GM21619 (cell line): ENCODE data around the gene TREM1.
"Not testable (repeated sequence)": the region's sequence is repeated elsewhere in the genome, so short reads cannot be mapped to it uniquely, and the experiment has no call there.

Experiments
- ATAC-seq: cut with Tn5 transposase; IDR thresholded peaks from one replicate; pipeline ENCODE4 v1.9.1; 2021; ENCODE audit not compliant: unreplicated experiment

The TREM1 gene

GRCh38 chr6:41262401-41262800 lies 24.1 kb downstream of the TREM1 start:
- ATAC-seq = no peak

GRCh38 chr6:41258196-41258493 lies 28.3 kb downstream of the TREM1 start:
- no peak for ATAC-seq

- no peak for ATAC-seq
Observed at GRCh38 chr6:41257369-41258195, 28.9 kb downstream of the TREM1 start.

- ATAC-seq = peak; percentile 58
Observed at GRCh38 chr6:41256383-41256782, 30.1 kb downstream of the TREM1 start.

- no peak for ATAC-seq
Observed at GRCh38 chr6:41255638-41256246, 30.7 kb downstream of the TREM1 start.

- ATAC-seq = no peak
Observed at GRCh38 chr6:41255110-41255509, 31.4 kb downstream of the TREM1 start.

- no peak for ATAC-seq
Observed at GRCh38 chr6:41252401-41253169, 33.9 kb downstream of the TREM1 start.

GRCh38 chr6:41247882-41248705 lies 38.4 kb downstream of the TREM1 start:
- no peak for ATAC-seq

- no peak for ATAC-seq
Observed at GRCh38 chr6:41247288-41247865, 39.1 kb downstream of the TREM1 start.

GRCh38 chr6:41246529-41246928 lies 40.0 kb downstream of the TREM1 start:
- not testable (repeated sequence) for ATAC-seq

- ATAC-seq = no peak
Observed at GRCh38 chr6:41239467-41240159, 46.9 kb downstream of the TREM1 start.

- no peak for ATAC-seq
Observed at GRCh38 chr6:41237128-41237527, 49.4 kb downstream of the TREM1 start.

- ATAC-seq = no peak
Observed at GRCh38 chr6:41236276-41236675, 50.2 kb downstream of the TREM1 start.

GRCh38 chr6:41232667-41233066 lies 53.8 kb downstream of the TREM1 start:
- no peak for ATAC-seq

- ATAC-seq = no peak
Observed at GRCh38 chr6:41231246-41231645, 55.2 kb downstream of the TREM1 start.

- no peak for ATAC-seq
Observed at GRCh38 chr6:41229721-41230120, 56.8 kb downstream of the TREM1 start.

GRCh38 chr6:41228616-41229015 lies 57.9 kb downstream of the TREM1 start:
- ATAC-seq = no peak

- no peak for ATAC-seq
Observed at GRCh38 chr6:41228096-41228495, 58.4 kb downstream of the TREM1 start, which contains the start of gene TREML4. TREML4 (plus strand) TSS chr6:41228349; CDS start chr6:41228428, 79 bp downstream.

GRCh38 chr6:41226752-41227151 lies 59.7 kb downstream of the TREM1 start:
- ATAC-seq = no peak

GRCh38 chr6:41224800-41225199 lies 61.7 kb downstream of the TREM1 start:
- no peak for ATAC-seq
